ENCODE results near the gene ARID1B. TPM values are rescaled to one million over a fixed set of nuclear protein-coding genes. Genes with fewer than 3 reads are reported as not detected.

The ARID1B gene
- total and polyA plus RNA-seq, 2 donors (not counting 1 experiment from before 2014, with no cell fraction given), result 47.2 to 280 TPM

DNA sequence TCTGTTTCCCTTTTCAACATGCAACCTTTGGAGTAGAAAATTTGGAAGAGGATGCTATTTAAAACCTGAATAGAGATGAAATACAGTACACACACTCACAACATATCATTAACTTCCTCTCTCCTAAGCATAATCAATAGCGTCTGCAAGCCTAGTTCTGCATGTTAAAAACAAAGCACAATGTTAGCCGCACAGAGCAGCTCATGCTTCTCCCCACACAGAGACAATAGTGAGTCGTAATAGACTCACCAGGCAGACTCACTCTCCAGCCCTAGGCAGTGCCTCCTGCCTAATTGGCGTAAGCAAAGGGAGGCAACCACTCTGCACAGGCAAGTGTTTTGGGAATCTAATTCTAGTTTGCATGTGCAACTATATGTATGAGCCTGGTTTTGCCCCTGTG lies 45.8 kb upstream of the ARID1B start:
- Mint-ChIP-seq H3K27ac (no peak overlapping the region), H3K4me3 (no peak overlapping the region), H3K27me3 (no peaks in the 10 kb centered on the region), H3K4me1 (peaks cover 21% of the 10 kb centered on the region), H3K9me3 (ENCODE audit: insufficient read depth) (no peaks in the 10 kb centered on the region)
- Histone ChIP-seq H3K9me3 (ENCODE audit: control extremely low read depth in 1 of 3, control insufficient read depth in 2 of 3, insufficient read depth in 1 of 3, low read length in 2 of 3) (no peaks in the 10 kb centered on the region), H3K4me3 (ENCODE audit: control extremely low read depth in 1 of 5, extremely low read depth in 1 of 5, insufficient read depth in 1 of 5, low read depth in 2 of 5, low read length in 4 of 5) (no peak overlapping the region), H3K79me2 (ENCODE audit: control insufficient read depth, insufficient read depth, low read length) (no peaks in the 10 kb centered on the region), H3K27ac (ENCODE audit: low read length in 2 of 2) (no peak overlapping the region), H2AFZ (ENCODE audit: insufficient read depth, low read depth, low read length, poor library complexity, severe bottlenecking) (no peak overlapping the region), H3K27me3 (replicated peaks in 1 of 4; ENCODE audit: control extremely low read depth in 1 of 4, control insufficient read depth in 3 of 4, insufficient read depth in 4 of 4, low read length in 3 of 4) (no peaks in the 10 kb centered on the region), H3K36me3 (replicated peaks in 1 of 2; ENCODE audit: control extremely low read depth in 1 of 2, control insufficient read depth in 1 of 2, extremely low read depth in 1 of 2, insufficient read depth in 2 of 2, low read length in 1 of 2) (no peaks in the 10 kb centered on the region), H4K20me1 (ENCODE audit: control insufficient read depth, insufficient read depth, low read length, poor library complexity, severe bottlenecking) (no peaks in the 10 kb centered on the region), H3K4me1 (ENCODE audit: control insufficient read depth in 2 of 2, insufficient read depth in 2 of 2, low read length in 2 of 2) (peaks cover 2 to 8% of the 10 kb centered on the region in 2 donors), H3K9ac (ENCODE audit: low read length) (no peak overlapping the region), H3K4me2 (replicated peaks; ENCODE audit: low read depth, low read length, poor library complexity, severe bottlenecking) (no peak overlapping the region)
- intact Hi-C loops (cut with micrococcal nuclease), result no loop called here
- no peak for DNase-seq
- CTCF ChIA-PET, result no interaction called here
- 100% methylated on average over 3 of the region's 4 CpGs for WGBS (ENCODE audit: insufficient coverage)
- TF ChIP-seq, protein P1, sequence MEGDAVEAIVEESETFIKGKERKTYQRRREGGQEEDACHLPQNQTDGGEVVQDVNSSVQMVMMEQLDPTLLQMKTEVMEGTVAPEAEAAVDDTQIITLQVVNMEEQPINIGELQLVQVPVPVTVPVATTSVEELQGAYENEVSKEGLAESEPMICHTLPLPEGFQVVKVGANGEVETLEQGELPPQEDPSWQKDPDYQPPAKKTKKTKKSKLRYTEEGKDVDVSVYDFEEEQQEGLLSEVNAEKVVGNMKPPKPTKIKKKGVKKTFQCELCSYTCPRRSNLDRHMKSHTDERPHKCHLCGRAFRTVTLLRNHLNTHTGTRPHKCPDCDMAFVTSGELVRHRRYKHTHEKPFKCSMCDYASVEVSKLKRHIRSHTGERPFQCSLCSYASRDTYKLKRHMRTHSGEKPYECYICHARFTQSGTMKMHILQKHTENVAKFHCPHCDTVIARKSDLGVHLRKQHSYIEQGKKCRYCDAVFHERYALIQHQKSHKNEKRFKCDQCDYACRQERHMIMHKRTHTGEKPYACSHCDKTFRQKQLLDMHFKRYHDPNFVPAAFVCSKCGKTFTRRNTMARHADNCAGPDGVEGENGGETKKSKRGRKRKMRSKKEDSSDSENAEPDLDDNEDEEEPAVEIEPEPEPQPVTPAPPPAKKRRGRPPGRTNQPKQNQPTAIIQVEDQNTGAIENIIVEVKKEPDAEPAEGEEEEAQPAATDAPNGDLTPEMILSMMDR (IDR thresholded peaks at IDR 0.05), result no peak
- TF ChIP-seq EZH2 (IDR thresholded peaks at IDR 0.05; ENCODE audit: borderline replicate concordance, insufficient read depth, low read depth, low read length, poor library complexity, severe bottlenecking), result no peak
- POLR2A ChIA-PET, result no interaction called here
- no peak for ATAC-seq (ENCODE audit: low read depth)

DNA sequence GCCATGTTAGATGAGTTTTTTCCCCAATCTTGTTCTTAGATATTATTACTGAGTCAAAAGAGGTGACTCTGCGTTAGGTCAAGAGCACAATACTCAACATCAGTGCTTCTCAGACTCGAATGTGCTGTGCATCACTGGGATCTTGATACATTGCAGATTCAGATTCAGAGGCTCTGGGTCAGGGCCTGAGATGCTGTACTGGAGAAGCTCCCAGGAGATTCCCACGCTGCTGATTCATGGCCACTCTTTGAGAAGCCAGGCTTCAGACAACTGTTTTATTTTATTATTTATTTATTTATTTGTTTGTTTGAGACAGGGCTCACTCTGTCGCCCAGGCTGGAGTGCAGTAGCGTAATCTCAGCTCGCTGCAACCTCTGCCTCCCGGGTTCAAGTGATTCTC lies 41.4 kb upstream of the ARID1B start:
- 97% methylated on average over 6 of the region's 7 CpGs for WGBS (ENCODE audit: insufficient coverage)
- Histone ChIP-seq H3K9me3 (ENCODE audit: control extremely low read depth in 1 of 3, control insufficient read depth in 2 of 3, insufficient read depth in 1 of 3, low read length in 2 of 3) (peaks cover 0 to 13% (median 0%) of the 10 kb centered on the region in 3 donors), H3K27ac (ENCODE audit: low read length in 2 of 2) (no peak overlapping the region), H3K9ac (ENCODE audit: low read length) (no peak overlapping the region), H3K79me2 (ENCODE audit: control insufficient read depth, insufficient read depth, low read length) (no peaks in the 10 kb centered on the region), H3K36me3 (replicated peaks in 1 of 2; ENCODE audit: control extremely low read depth in 1 of 2, control insufficient read depth in 1 of 2, extremely low read depth in 1 of 2, insufficient read depth in 2 of 2, low read length in 1 of 2) (no peaks in the 10 kb centered on the region), H3K4me2 (replicated peaks; ENCODE audit: low read depth, low read length, poor library complexity, severe bottlenecking) (no peak overlapping the region), H3K4me3 (ENCODE audit: control extremely low read depth in 1 of 5, extremely low read depth in 1 of 5, insufficient read depth in 1 of 5, low read depth in 2 of 5, low read length in 4 of 5) (no peak overlapping the region), H2AFZ (ENCODE audit: insufficient read depth, low read depth, low read length, poor library complexity, severe bottlenecking) (no peak overlapping the region), H4K20me1 (ENCODE audit: control insufficient read depth, insufficient read depth, low read length, poor library complexity, severe bottlenecking) (no peaks in the 10 kb centered on the region), H3K27me3 (replicated peaks in 1 of 4; ENCODE audit: control extremely low read depth in 1 of 4, control insufficient read depth in 3 of 4, insufficient read depth in 4 of 4, low read length in 3 of 4) (no peaks in the 10 kb centered on the region), H3K4me1 (ENCODE audit: control insufficient read depth in 2 of 2, insufficient read depth in 2 of 2, low read length in 2 of 2) (no peaks in the 10 kb centered on the region)
- no peak for DNase-seq
- no peak for TF ChIP-seq EZH2 (IDR thresholded peaks at IDR 0.05; ENCODE audit: borderline replicate concordance, insufficient read depth, low read depth, low read length, poor library complexity, severe bottlenecking)
- TF ChIP-seq, protein P1 (IDR thresholded peaks at IDR 0.05), result no peak
- CTCF ChIA-PET, result no interaction called here
- Mint-ChIP-seq H3K4me3 (no peak overlapping the region), H3K27ac (no peak overlapping the region), H3K9me3 (ENCODE audit: insufficient read depth) (peaks cover 2% of the 10 kb centered on the region), H3K27me3 (no peaks in the 10 kb centered on the region), H3K4me1 (peaks cover 2% of the 10 kb centered on the region)
- no peak for ATAC-seq (ENCODE audit: low read depth)
- intact Hi-C loops (cut with micrococcal nuclease), result no loop called here
- POLR2A ChIA-PET, result no interaction called here
